NCI-H526 (cell line): ENCODE data around the gene ATR.

ENCODE experiments used
- DNase-seq, 2 experiments: peaks; one replicate each; lab custom pipeline; 2025; lab: John Stamatoyannopoulos, UW

The ATR gene

DNA sequence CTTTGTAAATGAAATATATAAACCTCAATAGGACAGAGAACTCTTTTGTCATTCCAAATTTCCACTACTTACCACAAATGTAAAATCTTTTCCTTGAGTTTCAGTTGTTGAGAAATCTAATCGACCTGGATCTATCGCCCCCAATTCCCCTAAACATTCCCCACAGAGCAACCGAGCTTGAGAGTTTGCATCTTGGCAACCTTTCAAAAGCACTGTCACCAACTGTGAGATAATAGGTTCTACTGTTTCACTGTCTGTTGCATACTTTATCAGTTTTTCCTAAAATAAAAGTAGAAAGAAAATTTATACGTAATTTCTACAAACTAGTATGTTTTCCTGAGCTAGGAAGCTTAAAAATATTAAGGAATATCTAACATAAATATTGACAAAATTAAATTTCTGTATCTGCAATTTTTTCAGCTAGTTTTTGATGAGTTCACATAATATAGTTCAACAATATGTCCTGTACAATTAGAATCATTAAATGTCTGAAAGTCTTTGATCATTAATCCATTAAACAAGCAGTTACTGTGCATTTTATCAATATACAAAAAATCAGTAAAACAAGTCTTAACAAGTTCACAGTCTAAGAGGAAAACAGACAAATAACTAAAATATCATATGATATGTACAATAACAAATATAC is 54.5 kb downstream of the ATR start:
- DNase-seq, result no peak

DNA sequence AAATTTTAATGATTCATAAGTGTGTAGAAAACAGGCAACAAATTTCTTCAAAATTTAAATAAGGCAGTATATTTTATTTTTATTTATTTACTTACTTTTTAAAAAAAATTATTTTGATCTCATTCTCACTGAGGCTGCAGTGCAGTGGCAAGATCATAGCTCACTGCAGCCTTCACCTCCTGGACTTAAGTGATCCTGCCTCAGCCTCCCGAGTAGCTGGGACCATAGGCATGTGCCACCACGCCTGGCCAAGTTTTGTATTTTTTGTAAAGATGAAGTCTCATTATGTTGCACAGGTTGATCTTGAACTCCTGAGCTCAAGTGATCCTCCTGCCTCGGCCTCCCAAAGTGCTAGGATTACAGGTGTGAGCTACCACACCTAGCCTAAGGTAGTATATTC is 69.5 kb downstream of the ATR start:
- DNase-seq, result no peak

DNA sequence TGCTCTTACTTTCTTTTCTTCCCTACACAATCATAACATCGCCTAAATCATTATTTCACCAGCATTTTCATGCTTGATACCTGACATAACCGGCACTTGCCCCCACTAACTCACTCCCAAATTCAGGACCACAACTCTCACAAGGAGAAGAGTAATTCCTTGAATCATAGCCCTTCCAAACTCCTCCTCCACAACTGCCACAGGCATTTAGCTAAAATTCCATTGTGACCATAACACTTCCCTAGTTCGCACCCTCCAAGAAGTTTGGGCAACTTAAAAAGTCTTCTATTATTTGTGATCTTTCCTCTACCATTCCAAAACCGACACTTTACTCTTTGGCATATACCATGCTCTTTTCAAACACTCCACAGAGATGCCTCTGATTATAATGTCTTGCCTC is 71.3 kb downstream of the ATR start:
- DNase-seq, result no peak

DNA sequence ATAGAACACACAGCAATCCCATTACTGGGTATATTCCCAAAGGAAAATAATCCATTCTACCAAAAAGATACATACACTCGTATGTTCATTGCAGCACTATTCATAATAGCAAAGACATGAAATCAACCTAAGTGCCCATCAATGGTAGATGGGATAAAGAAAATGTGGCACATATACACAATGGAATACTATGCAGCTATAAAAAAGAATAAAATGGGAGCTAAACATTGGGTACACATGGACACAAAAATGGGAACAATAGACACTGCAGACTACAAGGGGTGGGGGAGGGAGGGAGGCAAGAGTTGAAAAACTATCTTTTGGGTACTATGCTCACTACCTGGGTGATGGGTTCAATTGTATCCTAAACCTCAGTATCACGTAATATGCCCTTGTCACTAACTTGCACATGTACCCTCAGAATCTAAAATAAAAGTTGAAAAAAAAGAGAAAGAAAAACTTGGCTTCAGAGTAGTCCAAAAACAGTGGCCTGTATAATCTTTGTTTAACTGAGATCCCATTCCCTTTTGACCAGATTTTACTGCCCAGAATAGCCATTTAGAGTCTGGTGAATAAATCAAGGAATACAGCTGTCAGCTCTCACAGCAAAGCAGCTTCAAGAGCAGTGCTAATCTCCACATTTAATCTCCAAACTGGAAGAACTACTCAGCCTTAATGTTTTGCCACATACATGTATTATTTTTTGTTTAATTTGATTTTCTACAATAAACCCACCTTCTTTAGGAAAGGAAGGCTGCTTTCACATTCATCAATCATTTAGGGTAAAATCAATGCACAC is 76.1 kb downstream of the ATR start:
- no peak for DNase-seq

DNA sequence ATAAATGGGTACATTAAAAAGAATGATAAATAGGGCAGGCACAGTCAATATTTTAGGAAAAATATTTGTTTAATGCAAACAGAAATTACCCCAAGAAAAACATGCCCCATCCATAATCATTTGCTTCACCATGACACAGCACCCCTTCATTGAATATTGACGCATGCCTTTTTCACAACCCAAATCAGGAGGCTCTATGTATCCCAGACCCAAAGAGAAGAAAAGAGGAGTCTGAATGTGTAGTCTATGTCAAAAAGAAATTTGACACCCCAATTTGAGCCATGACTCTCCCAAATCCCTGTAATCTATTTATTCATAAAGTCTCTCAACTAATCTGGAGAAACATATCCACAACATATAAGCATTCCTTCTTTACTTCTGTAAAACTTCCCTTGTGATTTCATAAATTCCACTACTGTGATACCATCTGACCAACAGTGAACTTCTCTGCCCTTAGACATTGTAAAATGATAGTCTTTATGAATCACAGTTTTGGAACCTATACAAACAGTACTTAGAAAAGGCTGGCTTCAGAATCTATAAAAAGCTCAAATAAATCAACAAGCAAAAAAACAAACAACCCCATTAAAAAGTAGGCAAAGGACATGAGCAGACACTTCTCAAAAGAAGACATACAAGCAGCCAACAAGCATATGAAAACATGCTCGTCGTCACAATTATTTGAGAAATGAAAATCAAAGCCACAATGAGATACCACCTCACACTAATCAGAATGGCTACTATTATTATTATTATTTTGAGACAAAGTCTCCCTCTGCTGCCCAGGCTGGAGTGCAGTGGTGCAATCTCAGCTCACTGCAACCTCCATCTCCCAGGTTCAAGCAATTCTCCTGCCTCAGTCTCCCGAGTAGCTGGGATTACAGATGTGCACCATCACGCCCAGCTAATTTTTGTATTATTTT is 77.3 kb downstream of the ATR start:
- DNase-seq, result no peak

DNA sequence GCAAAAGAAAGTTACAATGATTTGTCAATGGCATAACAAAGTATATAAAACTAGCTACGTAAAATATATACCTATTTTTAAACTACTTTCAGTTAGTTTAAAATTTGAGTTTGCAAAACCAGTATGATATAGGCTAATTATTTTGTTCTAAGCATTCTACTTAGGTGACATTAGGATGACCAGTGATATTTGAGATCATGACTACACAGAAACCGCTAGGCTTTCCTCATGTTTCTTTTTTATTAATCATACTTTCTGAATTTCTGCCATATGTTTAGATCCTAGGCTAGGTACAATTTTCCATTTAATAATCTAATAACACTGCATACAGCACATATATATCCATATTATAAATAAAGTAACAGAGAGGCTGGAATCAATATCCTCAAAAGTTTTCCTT is 78.3 kb downstream of the ATR start:
- DNase-seq, result no peak

DNA sequence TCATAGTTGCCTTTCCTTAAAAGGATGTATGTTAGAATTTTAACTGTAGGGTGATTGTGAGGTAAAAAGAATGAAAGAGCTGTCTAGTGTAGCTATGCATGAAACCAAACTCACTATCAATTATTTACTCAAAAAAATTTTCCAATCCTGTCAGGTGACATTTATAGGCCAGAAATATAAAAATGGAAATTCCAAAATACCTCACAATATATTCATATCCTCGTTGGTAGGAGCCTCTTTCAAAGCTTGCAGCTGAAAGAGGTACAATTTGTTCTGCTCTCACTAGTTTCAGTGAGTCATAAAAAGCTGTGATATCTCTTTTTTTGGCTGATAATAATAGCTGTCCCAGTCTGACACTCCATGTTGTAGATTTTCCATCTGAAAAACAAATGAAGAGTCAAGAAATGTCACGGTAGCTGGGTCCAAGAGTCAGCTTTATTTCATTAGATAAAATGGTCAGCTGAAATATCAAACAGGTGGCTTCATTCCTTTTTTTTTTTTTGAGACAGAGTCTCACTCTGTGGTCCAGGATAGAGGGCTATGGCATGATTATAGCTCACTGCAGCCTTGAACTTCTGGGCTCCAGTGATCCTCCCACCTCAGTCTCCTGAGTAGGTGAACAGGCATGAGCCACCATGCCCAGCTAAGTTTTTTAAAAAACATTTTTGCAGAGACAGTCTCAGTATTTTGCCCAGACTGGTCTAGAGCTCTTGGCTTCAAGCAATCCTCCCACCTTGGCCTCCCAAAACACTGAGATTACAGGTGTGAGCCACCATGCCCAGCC is 79.9 kb downstream of the ATR start:
- DNase-seq, result no peak

DNA sequence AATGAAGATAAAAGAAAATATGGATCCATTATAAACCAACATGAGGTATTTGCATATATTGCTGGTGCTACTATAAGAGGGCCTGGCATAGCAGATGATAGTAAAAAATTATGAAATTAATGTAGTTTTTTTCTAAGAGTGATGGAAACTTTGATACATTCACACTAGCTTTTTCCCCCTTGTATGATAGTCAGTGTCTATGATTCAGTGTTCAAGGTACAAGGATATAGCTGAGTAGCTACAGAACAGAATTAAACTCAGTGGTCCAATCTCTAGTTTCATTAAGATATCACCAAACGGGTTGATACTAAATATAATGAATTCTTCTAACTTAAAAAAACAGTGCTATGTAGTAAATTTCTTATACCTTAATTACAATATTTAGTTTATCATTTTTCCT is 80.8 kb downstream of the ATR start:
- DNase-seq, result no peak

DNA sequence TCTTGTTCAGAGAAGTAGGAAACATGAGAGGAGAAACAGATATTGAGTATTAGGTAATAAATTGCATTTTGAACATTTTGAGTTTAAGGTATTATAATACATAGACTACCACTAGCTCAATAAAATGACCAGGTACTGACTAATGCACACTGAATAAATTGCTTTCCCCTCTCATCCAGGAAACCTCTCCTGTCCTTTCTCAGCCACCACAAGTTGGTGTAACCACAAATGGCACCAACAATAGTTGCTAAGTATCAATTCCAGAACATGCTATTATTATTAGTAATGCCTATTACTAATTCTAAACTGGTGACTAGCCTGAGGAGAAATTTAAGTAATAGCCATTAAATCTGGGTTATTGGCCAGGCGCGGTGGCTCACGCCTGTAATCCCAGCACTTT is 83.4 kb downstream of the ATR start:
- DNase-seq, result no peak

DNA sequence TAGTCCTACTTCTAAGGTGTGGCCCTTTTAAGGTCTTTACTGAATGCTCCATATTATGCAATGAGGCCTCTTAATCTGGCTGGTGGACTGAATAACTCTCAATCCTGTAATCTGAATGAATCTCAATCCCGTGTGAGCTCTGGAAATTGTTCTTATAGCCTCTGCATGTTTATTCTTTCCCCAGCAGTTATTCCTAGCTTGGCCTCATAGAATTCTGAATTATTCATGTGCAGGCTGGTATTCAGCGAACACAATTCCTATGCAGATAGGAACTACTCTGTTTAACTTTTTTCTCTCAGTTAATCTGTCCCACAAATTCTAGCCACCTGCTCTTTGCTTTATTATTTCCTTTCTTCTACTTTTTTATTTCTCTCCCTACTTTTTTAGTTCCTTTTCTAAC is 86.3 kb downstream of the ATR start:
- DNase-seq, result no peak

DNA sequence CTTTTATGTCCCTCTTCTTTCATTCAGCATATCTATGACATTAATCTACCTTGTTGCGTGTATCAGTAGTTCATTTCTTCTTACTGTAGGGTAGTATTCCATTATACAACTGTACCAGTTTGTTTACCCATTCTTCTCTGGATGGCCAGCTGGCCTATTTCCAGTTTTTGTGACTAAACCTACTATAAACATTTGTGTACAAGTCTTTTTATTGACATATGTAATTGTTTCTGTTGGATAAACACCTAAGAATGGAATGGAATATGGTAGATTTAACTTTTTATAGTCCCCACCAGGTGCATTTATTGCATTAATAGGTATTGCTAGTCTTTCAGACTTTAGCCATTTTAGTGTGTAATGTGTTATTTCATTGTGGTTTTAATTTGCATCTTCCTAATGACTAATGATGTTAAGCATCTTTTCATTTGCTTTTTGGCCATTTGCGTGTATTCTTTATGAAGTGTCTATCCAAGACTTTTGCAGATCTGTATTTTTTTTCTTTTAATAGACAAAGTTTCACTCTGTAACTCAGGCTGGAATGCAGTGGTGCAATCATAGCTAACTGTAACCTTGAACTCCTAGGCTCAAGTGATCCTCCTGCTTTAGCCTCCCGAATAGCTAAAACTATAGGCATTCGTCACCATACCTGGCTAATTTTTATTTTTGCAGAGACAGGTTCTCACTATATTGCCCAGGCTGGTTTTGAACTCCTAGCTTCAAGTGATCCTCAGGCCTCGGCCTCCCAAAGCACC is 88.8 kb downstream of the ATR start:
- DNase-seq, result no peak

DNA sequence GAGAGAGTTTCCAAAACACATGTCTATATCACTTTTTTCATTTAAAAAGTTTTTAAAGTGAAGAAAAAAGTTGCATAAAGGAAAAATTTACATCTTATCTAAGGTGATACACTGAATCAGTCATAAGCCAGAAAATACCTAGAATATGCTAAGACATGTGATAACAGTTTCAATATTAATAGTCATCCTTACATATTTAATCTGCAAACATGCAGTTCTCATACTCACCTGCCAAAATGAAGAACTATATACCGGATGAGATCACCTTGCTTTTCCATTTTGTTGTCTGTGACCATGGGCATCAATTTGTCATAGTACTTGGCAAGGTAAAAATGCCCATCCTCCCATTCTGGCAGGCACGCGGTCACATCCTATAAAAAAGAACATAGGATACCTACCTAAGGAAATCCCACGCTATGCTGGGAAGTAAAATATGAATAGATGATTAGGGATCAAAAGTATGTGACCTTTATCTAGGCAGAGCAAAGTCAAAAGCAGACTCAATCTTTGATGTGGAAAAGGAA is 93.6 kb downstream of the ATR start:
- DNase-seq, result no peak

DNA sequence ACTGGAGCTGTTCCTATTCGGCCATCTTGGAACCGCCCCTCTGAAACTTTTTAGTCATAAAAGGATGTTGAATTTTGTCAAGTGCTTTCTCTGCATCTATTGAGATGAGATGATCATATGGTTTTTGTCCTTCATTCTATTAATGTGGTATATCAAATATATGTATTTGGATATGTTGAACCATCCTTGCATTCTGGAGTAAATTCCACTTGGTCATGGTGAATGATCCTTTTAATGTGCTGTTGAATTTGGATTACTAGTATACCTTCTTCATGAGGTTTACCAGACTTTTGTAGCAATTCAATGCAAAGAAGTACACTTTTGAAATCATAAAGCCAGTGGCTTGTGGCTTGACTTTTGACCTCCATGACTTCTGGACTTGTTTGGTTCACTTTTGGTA is 97.3 kb downstream of the ATR start:
- no peak for DNase-seq

DNA sequence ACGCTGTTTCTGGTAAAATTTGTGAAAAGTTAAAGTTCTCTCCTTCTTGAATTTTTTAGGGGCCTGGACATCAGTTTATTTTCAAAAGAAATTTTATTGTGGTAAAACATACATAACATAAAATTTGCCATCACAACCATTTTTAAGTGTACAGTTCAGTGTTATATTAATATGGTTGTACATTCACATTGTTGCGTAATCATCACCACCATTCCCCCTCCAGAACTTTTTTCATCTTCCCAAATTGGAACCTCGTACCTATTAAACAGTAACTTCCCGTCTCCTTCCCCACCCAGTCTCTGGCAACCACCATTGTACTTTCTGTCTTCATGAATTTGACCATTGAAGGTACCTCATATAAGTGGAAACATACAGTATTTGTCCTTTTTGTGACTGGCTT is 107.7 kb downstream of the ATR start:
- no peak for DNase-seq

DNA sequence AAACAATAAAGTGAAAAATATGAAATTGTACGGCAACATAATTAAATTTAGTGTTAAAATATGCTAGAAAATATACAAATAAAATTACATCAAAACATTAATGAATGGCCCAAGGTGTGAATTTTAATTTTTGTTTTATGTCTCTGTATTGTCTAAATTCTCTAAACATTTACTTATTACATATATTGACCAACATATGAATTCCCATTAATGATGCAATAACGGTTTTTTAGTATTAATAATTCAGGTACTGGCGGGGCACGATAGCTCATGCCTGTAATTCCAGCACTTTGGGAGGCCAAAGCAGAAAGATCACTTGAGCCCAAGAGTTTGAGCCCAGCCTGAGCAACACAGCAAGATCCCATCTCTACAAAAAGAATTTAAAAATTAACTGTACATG is 110.1 kb downstream of the ATR start:
- DNase-seq, result no peak

DNA sequence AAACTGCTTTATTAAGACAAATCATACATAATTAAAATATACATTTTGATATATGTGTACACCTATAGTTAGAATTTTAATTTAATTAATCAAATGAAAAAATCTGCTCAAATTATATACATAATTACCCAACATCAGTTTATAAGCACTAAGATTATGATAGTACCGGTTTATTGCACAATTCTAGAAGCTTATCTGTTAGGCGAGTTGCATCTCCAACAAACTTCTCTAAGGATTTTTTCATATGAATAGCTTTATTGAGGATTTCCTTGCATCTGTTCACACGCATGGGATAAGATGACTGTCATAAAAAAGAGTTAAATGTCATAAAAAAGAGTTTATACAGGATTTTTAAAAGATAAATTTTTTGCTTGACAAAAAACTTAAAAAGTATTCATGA is 110.8 kb downstream of the ATR start:
- DNase-seq, result no peak

DNA sequence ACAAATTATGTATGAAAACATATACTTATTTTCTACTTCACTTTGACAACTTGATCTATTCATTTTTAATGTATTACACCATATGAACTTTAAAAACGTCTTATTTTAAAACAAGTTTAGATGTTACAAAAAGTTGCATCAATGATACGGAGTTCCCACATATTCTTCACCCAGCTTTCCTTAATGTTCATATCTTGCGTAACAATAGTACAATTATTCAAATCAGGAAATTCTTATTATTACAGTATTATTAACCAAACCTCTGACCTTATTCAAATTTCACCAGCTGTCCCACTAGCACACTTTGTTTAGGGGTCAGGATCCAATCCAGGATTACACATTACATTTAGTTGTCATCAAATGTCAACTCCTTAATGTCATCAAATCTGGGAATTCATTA is 117.8 kb downstream of the ATR start:
- DNase-seq, result no peak

DNA sequence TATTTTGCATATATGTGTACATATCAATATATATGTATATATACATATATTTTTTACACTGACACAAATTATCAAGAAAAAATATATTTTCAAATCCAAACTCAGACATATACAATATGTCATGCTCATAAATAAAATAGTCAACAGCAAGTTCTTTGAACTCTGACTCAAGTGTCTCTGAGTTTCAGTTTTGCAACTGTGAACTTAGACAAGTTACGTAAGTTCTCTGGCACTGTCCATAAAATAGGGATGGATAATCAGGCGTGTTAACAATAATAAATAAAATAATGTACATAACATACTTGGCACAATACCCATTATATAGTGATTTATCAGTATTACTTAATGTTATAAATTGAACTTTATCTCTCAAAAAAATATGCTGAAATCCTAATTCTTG is 118.6 kb downstream of the ATR start:
- no peak for DNase-seq

DNA sequence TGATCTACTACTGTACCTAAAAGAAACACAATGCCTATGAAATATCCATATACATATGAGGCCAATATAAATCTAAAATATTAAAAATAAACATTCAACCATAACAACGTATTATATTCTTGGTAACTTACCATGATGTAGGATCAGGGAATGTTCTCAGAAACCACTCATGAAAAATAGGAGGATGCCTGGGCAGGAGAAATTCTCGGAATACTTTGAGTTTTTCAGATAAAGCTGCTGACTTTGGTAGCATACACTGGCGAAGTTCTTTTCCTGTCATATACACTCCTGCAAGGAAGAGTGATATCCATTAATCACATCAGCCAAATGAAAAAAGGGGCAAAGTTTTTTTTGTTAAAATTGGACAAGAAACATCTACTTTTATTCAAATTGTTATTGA is 119.4 kb downstream of the ATR start:
- no peak for DNase-seq

DNA sequence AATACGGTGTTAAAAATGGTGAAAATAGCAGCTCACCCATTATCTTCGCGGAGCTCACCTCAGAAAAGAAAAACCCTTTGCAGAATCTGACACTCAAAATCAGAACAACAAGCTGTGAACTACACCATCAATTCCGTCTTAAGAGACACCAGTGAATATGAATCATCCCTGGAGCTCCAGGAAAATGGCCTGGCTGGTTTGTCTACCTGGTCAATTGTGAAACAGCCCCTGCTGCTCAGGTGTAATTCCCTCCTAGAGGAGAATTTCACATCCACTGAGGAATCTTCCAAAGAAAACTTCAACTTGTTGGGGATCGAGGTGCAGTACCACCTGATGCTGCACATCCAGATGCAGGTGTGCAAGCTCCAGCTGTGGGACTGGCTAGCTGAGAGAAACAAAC is 127.7 kb downstream of the ATR start:
- DNase-seq, result no peak

DNA sequence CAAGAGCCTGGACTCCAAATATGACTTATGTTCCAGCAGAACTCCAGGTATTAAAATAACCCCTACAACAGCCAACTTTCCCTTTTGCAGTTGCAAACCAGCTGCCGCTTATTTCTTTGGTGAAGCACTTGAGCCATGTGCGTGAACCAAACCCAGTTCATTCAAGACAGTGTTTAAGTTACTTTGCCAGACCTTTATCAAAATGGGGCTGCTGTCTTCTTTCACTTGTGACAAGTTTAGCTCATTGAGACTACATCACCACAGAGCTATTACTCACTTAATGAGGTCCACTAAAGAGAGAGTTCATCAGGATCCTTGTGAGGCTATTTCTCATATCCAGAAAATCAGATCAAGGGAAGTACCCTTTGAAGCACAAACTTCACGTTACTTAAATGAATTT is 128.3 kb downstream of the ATR start:
- DNase-seq, result peak in 1 of 2 experiments; percentile 34
